ENCODE results near the gene ACACA.
"Not testable (repeated sequence)": the region's sequence is repeated elsewhere in the genome, so short reads cannot be mapped to it uniquely, and the experiment has no call there.

Gene ACACA

GRCh38 chr17:37090941-37091340, 315.7 kb downstream of the ACACA start:
- no peak for DNase-seq (ENCODE audit: insufficient read length, low spot score)
- TF ChIP-seq POLR2A (IDR thresholded peaks at IDR 0.05; ENCODE audit: low read depth, low read length) = no peak
- no peak for FAIRE-seq

GRCh38 chr17:37089956-37090355, 316.7 kb downstream of the ACACA start:
- DNase-seq (ENCODE audit: insufficient read length, low spot score) (no peak), FAIRE-seq (no peak)
- no peak for TF ChIP-seq POLR2A (IDR thresholded peaks at IDR 0.05; ENCODE audit: low read depth, low read length)

GRCh38 chr17:37088913-37089312, 317.7 kb downstream of the ACACA start:
- FAIRE-seq (no peak), DNase-seq (ENCODE audit: insufficient read length, low spot score) (no peak)
- TF ChIP-seq POLR2A (IDR thresholded peaks at IDR 0.05; ENCODE audit: low read depth, low read length) = no peak

- no peak for FAIRE-seq
- DNase-seq (ENCODE audit: insufficient read length, low spot score) = no peak
- no peak for TF ChIP-seq POLR2A (IDR thresholded peaks at IDR 0.05; ENCODE audit: low read depth, low read length)
Observed at GRCh38 chr17:37088459-37088858, 318.2 kb downstream of the ACACA start.

- FAIRE-seq (no peak), DNase-seq (ENCODE audit: insufficient read length, low spot score) (no peak)
- no peak for TF ChIP-seq POLR2A (IDR thresholded peaks at IDR 0.05; ENCODE audit: low read depth, low read length)
Observed at GRCh38 chr17:37087683-37088082, 319.0 kb downstream of the ACACA start.

GRCh38 chr17:37086948-37087347, 319.7 kb downstream of the ACACA start:
- TF ChIP-seq POLR2A (IDR thresholded peaks at IDR 0.05; ENCODE audit: low read depth, low read length) = no peak
- DNase-seq (ENCODE audit: insufficient read length, low spot score) (no peak), FAIRE-seq (no peak)

- DNase-seq (ENCODE audit: insufficient read length, low spot score) = no peak
- no peak for FAIRE-seq
- TF ChIP-seq POLR2A (IDR thresholded peaks at IDR 0.05; ENCODE audit: low read depth, low read length) = no peak
Observed at GRCh38 chr17:37086334-37086733, 320.3 kb downstream of the ACACA start.

- TF ChIP-seq POLR2A (IDR thresholded peaks at IDR 0.05; ENCODE audit: low read depth, low read length) = no peak
- no peak for FAIRE-seq
- no peak for DNase-seq (ENCODE audit: insufficient read length, low spot score)
Observed at GRCh38 chr17:37084372-37084771, 322.3 kb downstream of the ACACA start.

GRCh38 chr17:37083456-37083855, 323.2 kb downstream of the ACACA start:
- TF ChIP-seq POLR2A (IDR thresholded peaks at IDR 0.05; ENCODE audit: low read depth, low read length) = no peak
- FAIRE-seq = no peak

GRCh38 chr17:37082985-37083384, 323.7 kb downstream of the ACACA start:
- TF ChIP-seq POLR2A (IDR thresholded peaks at IDR 0.05; ENCODE audit: low read depth, low read length) = no peak
- DNase-seq (ENCODE audit: insufficient read length, low spot score) (no peak), FAIRE-seq (no peak)

More at GRCh38 chr17:37083456-37083855, 323.2 kb downstream of the ACACA start:
- no peak for DNase-seq (ENCODE audit: insufficient read length, low spot score)

- DNase-seq (ENCODE audit: insufficient read length, low spot score) (no peak), FAIRE-seq (no peak)
- TF ChIP-seq POLR2A (IDR thresholded peaks at IDR 0.05; ENCODE audit: low read depth, low read length) = no peak
Observed at GRCh38 chr17:37082311-37082860, 324.2 kb downstream of the ACACA start.

GRCh38 chr17:37081287-37081686, 325.3 kb downstream of the ACACA start:
- FAIRE-seq = no peak
- no peak for DNase-seq (ENCODE audit: insufficient read length, low spot score)
- no peak for TF ChIP-seq POLR2A (IDR thresholded peaks at IDR 0.05; ENCODE audit: low read depth, low read length)

GRCh38 chr17:37079735-37080134, 326.9 kb downstream of the ACACA start:
- no peak for DNase-seq (ENCODE audit: insufficient read length, low spot score)
- FAIRE-seq = no peak
- TF ChIP-seq POLR2A (IDR thresholded peaks at IDR 0.05; ENCODE audit: low read depth, low read length) = no peak

- FAIRE-seq = no peak
- TF ChIP-seq POLR2A (IDR thresholded peaks at IDR 0.05; ENCODE audit: low read depth, low read length) = no peak
Observed at GRCh38 chr17:37079065-37079708, 327.4 kb downstream of the ACACA start.

GRCh38 chr17:37073464-37073863, 333.2 kb downstream of the ACACA start:
- DNase-seq (ENCODE audit: insufficient read length, low spot score); FAIRE-seq: not testable (repeated sequence)

More at GRCh38 chr17:37079065-37079708, 327.4 kb downstream of the ACACA start:
- DNase-seq (ENCODE audit: insufficient read length, low spot score) = no peak
